NT2/D1 (cell line): Measurements from ENCODE around the gene MAP4K2.

Source experiments
- SUZ12 ChIP-seq: IDR thresholded peaks from 2 replicates; pipeline ENCODE4 v1.6.1; 2011; ENCODE audit not compliant: insufficient read length, insufficient read depth; ENCODE audit errors: extremely low read depth
- ZNF274 ChIP-seq: IDR thresholded peaks from 2 replicates; pipeline ENCODE4 v1.6.1; 2011; ENCODE audit warnings: mild to moderate bottlenecking, low read depth, low read length

DNA sequence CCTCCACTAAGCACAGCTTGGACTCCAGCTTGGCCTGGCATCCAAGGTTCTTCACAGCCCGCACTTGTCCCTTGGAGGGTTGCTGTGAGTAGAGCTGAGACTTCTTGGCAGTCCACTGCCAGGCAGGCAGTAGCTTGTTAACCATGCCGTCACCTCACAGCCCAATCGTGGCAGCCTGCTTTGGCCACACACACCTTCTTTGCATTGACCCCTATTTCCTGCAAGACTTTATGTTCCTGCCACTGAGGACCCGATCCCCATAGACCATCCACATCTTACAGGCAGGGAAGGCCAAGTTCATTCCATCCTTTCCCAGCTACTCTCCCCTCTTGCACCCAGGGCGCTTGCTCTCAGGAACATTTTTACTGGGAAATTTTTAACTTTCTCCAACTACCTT lies 40.7 kb downstream of the MAP4K2 start:
- no peak for TF ChIP-seq SUZ12
- TF ChIP-seq ZNF274, result no peak
